NB4 (cell line): ENCODE results near the gene KRTAP5-7.
A peak's percentile ranks its signal among the peaks of the same experiment; 100 is the strongest.

ENCODE experiments used
- DNase-seq: peaks from one replicate; pipeline ENCODE4 v3.0.0; 2010; ENCODE audit warnings: low read depth
- H3K4me3 ChIP-seq: one replicate; pipeline ENCODE4 v1.5.1; 2011; ENCODE audit warnings: mild to moderate bottlenecking, low read depth, low read length, moderate library complexity
- CTCF ChIP-seq: IDR thresholded peaks from one replicate; pipeline ENCODE4 v1.5.1; 2012; ENCODE audit warnings: low read depth, low read length
- MAX ChIP-seq: IDR thresholded peaks from 2 replicates; pipeline ENCODE4 v1.6.1; 2011; ENCODE audit warnings: low read depth, low read length
- MYC ChIP-seq: IDR thresholded peaks from 2 replicates; pipeline ENCODE4 v1.6.1; 2011; ENCODE audit warnings: low read depth, low read length
- POLR2A ChIP-seq: IDR thresholded peaks from 2 replicates; pipeline ENCODE4 v1.6.1; 2011; ENCODE audit warnings: mild to moderate bottlenecking; ENCODE audit not compliant: insufficient read length; ENCODE audit errors: extremely low read depth

Gene KRTAP5-7

DNA sequence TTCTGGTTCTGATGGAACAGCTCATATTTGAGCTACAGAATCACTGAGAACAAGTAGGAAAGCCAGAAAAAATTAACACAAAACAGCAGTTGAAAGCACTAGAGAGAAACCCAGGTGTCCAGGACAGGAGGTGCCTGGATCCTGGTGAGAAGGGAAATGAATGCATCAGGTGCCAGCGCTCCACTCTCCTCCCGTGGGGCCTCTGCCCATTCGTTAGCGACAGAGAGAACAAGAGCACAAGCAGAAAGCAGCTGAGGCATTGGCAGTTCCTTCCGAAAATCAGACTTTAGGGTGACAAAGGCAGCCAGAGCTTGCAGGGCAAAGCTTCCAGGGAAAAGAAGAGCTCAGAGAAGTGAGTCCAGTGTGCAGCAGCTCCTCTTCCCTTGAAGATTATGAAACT is 20.0 kb upstream of the KRTAP5-7 start:
- no peak overlapping the region for H3K4me3 ChIP-seq
- TF ChIP-seq POLR2A (no peak), CTCF (no peak), MYC (no peak), MAX (no peak)
- no peak for DNase-seq

DNA sequence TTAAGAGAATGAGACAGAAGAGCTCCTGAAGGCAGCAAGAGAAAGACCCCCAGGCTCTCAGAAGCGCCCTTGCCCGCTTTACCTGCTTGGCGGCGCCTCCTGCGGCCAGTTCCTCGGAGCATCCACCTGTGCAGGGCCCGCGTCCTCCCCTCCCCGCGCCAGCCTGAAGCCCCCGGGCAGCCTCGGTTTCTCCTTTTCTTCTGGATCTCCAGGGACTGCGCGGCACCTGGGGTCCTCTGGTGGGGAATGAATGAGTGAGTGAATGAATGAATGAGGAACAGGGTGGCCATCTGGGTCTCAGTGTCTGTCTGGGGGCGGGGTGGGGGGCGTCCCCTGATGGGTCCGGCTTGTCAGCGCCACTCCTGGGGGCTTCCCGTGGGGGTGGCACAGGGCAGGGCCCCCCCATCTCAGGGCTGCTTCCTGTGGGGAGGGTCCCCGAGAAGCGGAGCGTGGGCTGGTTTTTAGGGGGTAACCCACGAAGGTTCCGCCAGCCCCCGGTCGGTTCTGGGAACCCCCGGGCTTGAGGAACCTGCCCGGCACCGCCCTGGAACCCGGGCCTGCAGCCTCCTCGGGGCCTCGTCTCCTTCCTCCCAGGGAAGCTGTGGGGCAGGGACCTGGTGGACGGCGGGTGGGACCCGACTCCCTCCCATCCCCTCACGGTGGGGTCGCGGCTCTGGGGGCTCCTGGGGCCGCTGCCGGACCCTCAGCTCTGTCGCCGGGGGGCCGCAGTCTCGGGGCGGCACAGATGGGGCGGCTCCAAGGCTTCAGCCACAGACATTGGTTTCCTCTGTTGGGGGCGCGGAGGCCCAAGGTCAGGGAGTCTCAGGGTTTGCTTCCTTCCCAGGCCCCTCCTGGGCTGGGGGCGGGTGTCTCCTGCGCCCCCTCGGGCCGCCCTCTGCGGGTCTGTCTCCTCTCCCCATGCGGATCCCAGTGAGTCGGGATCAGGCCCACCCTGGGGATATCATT is 8.3 kb upstream of the KRTAP5-7 start:
- no peak overlapping the region for H3K4me3 ChIP-seq
- TF ChIP-seq CTCF (no peak), POLR2A (no peak), MYC (no peak), MAX (no peak)
- no peak for DNase-seq

DNA sequence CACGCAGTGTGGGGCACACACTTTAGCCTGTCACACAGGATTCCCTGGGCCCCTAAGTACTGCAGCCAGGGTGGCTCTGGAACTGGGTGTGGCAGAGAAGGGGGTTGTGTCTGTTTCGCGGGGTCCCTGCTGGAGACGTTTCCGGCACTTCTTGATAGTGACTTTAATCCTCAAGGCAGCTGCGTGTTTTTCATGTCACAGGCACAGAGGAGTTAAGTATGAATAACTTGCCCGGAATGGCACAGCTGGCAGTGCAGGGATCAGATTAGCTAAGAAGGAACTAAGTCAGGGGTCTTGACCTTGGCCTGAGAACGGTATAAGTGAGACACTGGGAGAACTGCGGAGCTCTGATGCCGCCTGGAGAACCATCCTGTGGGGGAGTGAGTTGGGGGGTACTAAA is 7.5 kb upstream of the KRTAP5-7 start:
- no peak for TF ChIP-seq POLR2A
- no peak for TF ChIP-seq MAX
- TF ChIP-seq CTCF, result no peak
- TF ChIP-seq MYC, result no peak
- no peak for DNase-seq
- no peak overlapping the region for H3K4me3 ChIP-seq

- H3K4me3 ChIP-seq, result no peak overlapping the region
- peak; percentile 46 for DNase-seq
- no peak for TF ChIP-seq CTCF
- TF ChIP-seq MAX, result no peak
- no peak for TF ChIP-seq MYC
- TF ChIP-seq POLR2A, result no peak
These were observed 1.7 kb upstream of the KRTAP5-7 start for GRCh38 chr11:71525188-71525937.

DNA sequence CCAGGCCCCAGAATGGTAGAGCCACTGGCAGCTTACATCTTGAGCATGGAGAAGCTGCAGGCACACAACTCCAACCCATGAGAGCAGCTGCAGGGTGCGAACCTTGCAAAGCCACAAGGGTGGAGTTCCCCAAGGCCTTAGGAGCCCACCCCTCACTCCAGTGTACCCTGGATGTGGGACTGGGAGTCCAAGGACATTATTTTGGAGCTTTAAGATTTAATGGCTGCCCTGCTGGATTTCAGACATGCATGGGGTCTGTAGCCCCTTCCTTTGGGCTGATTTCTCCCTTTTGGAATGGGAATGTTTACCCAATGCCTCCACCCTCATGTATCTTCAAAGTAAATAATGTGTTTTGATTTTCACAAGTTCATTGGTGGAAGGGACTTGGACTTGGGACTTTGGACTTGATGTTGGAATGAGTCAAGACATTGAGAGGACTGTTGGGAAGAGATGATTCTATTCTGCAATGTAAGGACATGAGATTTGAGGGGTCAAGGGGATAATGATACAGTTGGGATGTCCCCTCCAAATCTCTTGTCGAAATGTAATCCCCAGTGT is 1.1 kb upstream of the KRTAP5-7 start:
- DNase-seq, result no peak
- H3K4me3 ChIP-seq, result no peak overlapping the region
- TF ChIP-seq POLR2A (no peak), CTCF (no peak), MYC (no peak), MAX (no peak)
